Tibial nerve (tissue), 4 donors: ENCODE data around the gene ZDHHC8.
A peak's percentile ranks its signal among the peaks of the same experiment; 100 is the strongest.

Source experiments
- CTCF ChIP-seq, 5 experiments: fragments of 200-600 bp in 3 of 5; fragments of 450-650 bp in 2 of 5; sonication (generic) in 3 of 5; IDR thresholded peaks; one replicate each; pipeline ENCODE4 v1.5.1; 2016 to 2019; ENCODE audit warnings: antibody characterized with exemption in 5 of 5, mild to moderate bottlenecking in 3 of 5, moderate library complexity in 2 of 5
- EP300 ChIP-seq, 2 donors: sonication (generic); formaldehyde crosslinking; IDR thresholded peaks; one replicate each; pipeline ENCODE4 v1.6.1; 2017; ENCODE audit warnings: antibody characterized with exemption in 2 of 2, mild to moderate bottlenecking in 1 of 2
- POLR2A ChIP-seq, 2 donors: fragments of 450-650 bp; IDR thresholded peaks; one replicate each; pipeline ENCODE4 v1.6.1; 2017; ENCODE audit warnings: antibody characterized with exemption in 2 of 2, mild to moderate bottlenecking in 2 of 2, moderate library complexity in 2 of 2

GRCh38 chr22:20141186-20142077 is 9.8 kb downstream of the ZDHHC8 start:
- no peak for TF ChIP-seq CTCF (IDR thresholded peaks at IDR 0.05)
- TF ChIP-seq POLR2A (IDR thresholded peaks at IDR 0.05) = no peak
- peak in 1 of 2 donors; percentile 80 for TF ChIP-seq EP300 (IDR thresholded peaks at IDR 0.05)
